HG03039 (cell line): ENCODE results near the gene FMNL3.

Experiments used
- ATAC-seq: cut with Tn5 transposase; IDR thresholded peaks from one replicate; pipeline ENCODE4 v1.9.1; 2021; ENCODE audit warnings: mild to moderate bottlenecking, moderate library complexity; ENCODE audit not compliant: unreplicated experiment

Gene FMNL3

DNA sequence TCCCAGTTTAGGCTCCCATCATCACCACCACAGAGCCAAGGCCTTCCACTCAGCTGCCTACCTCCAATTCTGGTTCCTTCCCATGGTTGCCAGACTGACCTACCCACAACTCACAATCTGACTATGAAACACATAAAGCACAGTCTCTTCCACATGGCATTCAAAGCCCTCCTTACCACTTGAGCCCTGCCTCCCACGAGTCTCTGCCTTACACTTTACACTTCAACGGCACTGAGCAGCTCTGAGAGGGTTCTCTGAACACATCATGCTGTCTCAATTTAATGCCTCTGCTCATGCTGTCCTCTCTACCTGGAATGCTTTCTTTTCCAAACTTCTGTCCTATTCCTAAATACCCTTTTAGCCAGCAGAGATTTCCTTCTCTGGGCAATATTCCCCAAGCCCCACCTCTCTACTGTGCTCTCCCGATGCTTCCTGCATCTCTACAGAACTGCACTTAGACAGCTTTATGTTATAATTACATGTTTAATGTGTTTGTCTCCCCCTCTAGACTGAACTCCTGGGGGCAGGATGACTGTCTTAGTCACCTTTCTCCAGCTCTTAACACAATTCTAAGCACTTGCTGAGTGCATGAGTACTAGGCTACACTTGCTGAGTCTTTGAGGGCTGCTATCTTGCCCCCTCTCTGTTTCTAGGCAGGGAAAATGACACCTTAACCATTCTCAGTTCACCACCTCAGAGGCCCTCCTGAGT, 23.5 kb downstream of the FMNL3 start:
- no peak for ATAC-seq

- no peak for ATAC-seq
These were observed 27.1 kb downstream of the FMNL3 start for GRCh38 chr12:49680075-49680474.

GRCh38 chr12:49678711-49679110, 28.5 kb downstream of the FMNL3 start:
- ATAC-seq = no peak

GRCh38 chr12:49675137-49675536, 32.1 kb downstream of the FMNL3 start:
- ATAC-seq = no peak

- no peak for ATAC-seq
These were observed 32.8 kb downstream of the FMNL3 start for GRCh38 chr12:49674318-49674981.

- no peak for ATAC-seq
These were observed 33.5 kb downstream of the FMNL3 start for GRCh38 chr12:49673446-49674317.

- no peak for ATAC-seq
These were observed 34.6 kb downstream of the FMNL3 start for GRCh38 chr12:49672301-49673217.

- no peak for ATAC-seq
These were observed 36.0 kb downstream of the FMNL3 start for GRCh38 chr12:49671031-49671765.

GRCh38 chr12:49669796-49670195, 37.4 kb downstream of the FMNL3 start:
- ATAC-seq = no peak

GRCh38 chr12:49667325-49668090, 39.7 kb downstream of the FMNL3 start:
- ATAC-seq = no peak

DNA sequence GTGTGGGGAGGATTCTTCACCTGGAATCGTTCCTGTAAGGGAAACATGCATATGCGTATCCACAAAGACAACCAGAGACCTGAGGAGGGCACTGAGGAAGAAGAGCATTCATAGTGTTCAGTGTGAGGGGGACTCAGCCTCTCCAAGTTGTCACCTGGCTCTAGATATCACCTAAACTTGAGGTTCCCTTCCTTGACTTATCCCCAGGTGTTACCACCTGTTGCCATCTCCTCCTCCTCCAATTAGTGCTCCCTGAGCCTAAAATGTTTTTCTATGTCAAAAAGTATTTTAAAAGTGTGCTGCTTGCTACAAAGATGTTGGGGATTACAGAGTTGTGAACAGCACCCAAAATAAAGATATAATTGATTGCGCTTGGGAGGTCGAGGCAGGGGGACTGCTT, 41.0 kb downstream of the FMNL3 start:
- no peak for ATAC-seq

DNA sequence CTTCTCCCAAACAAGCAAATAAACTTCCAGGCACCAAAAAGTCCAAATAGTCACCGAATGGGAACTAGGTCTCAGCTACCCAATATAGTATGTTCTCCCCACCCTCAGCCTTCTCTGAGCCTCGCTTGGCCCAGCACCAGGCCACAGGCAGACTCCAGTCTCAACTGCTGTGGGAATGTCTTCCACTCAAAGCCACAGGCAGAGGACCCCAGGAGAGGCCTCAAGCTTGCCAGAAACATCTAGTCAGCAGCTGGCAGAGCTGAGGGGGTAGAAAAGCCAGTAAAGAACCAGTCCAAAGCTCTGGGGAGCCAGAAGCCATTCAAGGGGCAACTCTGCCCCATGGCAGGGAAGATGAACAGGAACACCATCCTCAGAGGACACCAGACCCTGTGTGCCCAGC, 41.8 kb downstream of the FMNL3 start:
- no peak for ATAC-seq

DNA sequence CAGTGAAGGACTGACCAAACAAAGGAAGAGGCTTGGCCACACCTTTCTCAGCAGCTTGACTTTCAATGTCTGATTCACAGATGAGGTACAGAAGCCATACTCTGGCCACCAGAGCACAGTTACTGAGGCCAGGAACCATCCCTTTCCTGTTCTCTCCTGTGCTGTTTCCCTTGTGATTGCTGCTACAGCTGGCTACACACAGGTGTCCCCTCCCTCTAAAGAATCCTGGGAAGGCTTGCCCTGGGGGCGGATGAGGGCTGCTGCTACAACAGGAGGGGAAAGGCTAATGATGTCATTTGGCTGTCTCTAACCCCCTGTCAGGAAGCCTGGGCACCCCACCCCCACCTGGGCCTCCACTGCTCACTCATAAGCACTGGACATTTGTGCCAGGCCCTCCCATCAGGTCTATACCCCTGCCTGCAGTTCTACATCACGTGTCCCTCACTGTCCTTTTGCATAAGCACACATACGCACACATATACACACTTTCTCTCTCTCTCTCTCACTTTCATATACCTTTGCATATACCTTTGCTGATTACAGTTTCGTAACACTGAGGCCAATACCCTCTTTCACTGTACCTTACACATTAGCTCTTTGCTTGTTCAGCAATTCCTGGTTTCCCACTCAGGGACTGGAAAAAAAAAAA, 42.5 kb downstream of the FMNL3 start:
- ATAC-seq = no peak

DNA sequence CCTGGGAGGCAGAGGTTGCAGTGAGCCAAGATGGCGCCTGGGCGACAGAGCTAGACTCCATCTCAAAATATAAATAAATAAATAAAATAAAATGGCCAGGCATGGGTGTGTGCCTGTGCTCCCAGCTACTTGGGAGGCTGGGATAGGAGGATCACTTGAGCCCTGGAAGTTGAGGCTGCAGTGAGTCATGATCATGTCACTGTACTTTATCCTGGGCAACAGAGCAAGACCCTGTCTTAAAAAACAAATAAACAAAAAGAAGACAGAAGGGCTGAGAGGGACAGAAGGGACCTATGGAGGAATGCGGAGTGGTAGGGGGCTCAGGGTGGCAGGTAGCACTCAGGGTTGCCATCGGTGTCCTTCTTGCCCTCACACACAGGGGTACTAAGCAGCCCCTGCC, 43.0 kb downstream of the FMNL3 start:
- no peak for ATAC-seq

GRCh38 chr12:49662998-49663843, 44.0 kb downstream of the FMNL3 start:
- no peak for ATAC-seq

- ATAC-seq = no peak
These were observed 45.5 kb downstream of the FMNL3 start for GRCh38 chr12:49661746-49662145.

DNA sequence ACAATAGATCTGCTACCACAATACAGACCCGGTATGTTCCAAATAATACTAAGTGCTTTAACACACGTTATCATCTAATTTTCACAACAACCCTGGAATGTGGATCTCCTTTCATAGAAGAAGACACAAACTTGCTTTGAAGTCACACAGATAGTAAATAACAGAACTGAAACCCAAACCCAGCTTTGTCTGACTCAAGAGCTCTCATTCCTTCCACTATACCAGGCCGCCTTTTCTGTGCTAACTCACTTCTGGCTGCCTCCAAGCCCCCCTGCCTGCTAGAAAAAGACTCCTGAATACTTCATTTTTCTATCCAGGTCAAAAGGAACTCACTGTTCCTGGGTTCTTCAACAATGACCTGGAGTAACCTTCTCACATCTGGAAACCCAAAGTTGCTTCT, 46.0 kb downstream of the FMNL3 start:
- no peak for ATAC-seq

GRCh38 chr12:49659753-49660152, 47.5 kb downstream of the FMNL3 start:
- no peak for ATAC-seq
